ENCODE results near the gene FRAT2.

Gene FRAT2

GRCh38 chr10:97341416-97341815 lies 6.9 kb upstream of the FRAT2 start:
- Histone ChIP-seq H3K79me2 (ENCODE audit: control insufficient read depth, low read length) (no peaks in the 10 kb centered on the region), H3K36me3 (ENCODE audit: control insufficient read depth, low read length) (no peaks in the 10 kb centered on the region), H3K4me1 (ENCODE audit: control insufficient read depth, low read length) (peaks cover 8% of the 10 kb centered on the region), H3K9me2 (replicated peaks; ENCODE audit: control insufficient read depth, low read length) (no peaks in the 10 kb centered on the region), H4K20me1 (ENCODE audit: control insufficient read depth, insufficient read depth, low read depth, low read length) (no peaks in the 10 kb centered on the region), H3K4me2 (ENCODE audit: low read length) (no peak overlapping the region), H3K27me3 (ENCODE audit: control insufficient read depth, low read length) (peaks cover 28% of the 10 kb centered on the region), H3K27ac (ENCODE audit: low read depth, low read length) (no peak overlapping the region), H3K9me3 (ENCODE audit: control insufficient read depth, insufficient read depth, low read length) (no peaks in the 10 kb centered on the region), H3K4me3 (ENCODE audit: low read length) (no peak overlapping the region), H3F3A (ENCODE audit: control insufficient read depth, insufficient read depth) (no peaks in the 10 kb centered on the region; the same call in 1 of the 2 replicates)
- no peak for TF ChIP-seq EZH2phosphoT487 (IDR thresholded peaks at IDR 0.05; ENCODE audit: borderline replicate concordance, low read length)
- TF ChIP-seq CTCF (IDR thresholded peaks at IDR 0.05; ENCODE audit: low read depth, low read length, poor library complexity, severe bottlenecking): no peak

GRCh38 chr10:97338041-97338440 lies 3.5 kb upstream of the FRAT2 start:
- Histone ChIP-seq H3K27ac (ENCODE audit: low read depth, low read length) (no peak overlapping the region), H3K4me1 (ENCODE audit: control insufficient read depth, low read length) (peaks cover 26% of the 10 kb centered on the region), H3K4me2 (ENCODE audit: low read length) (no peak overlapping the region), H3F3A (ENCODE audit: control insufficient read depth, insufficient read depth) (peaks cover 4% of the 10 kb centered on the region; the same call in 1 of the 2 replicates), H3K36me3 (ENCODE audit: control insufficient read depth, low read length) (peaks cover 2% of the 10 kb centered on the region; the same call in 1 of the 2 replicates), H3K9me3 (ENCODE audit: control insufficient read depth, insufficient read depth, low read length) (no peaks in the 10 kb centered on the region), H3K79me2 (ENCODE audit: control insufficient read depth, low read length) (peaks cover 10% of the 10 kb centered on the region), H3K4me3 (ENCODE audit: low read length) (no peak overlapping the region), H3K9me2 (replicated peaks; ENCODE audit: control insufficient read depth, low read length) (no peaks in the 10 kb centered on the region), H3K27me3 (ENCODE audit: control insufficient read depth, low read length) (peaks cover 33% of the 10 kb centered on the region), H4K20me1 (ENCODE audit: control insufficient read depth, insufficient read depth, low read depth, low read length) (no peaks in the 10 kb centered on the region)
- TF ChIP-seq CTCF (IDR thresholded peaks at IDR 0.05; ENCODE audit: low read depth, low read length, poor library complexity, severe bottlenecking): no peak
- TF ChIP-seq EZH2phosphoT487 (IDR thresholded peaks at IDR 0.05; ENCODE audit: borderline replicate concordance, low read length): no peak

- Histone ChIP-seq H3K79me2 (ENCODE audit: control insufficient read depth, low read length) (peaks cover 18% of the 10 kb centered on the region), H3K27ac (ENCODE audit: low read depth, low read length) (no peak overlapping the region), H3K9me2 (replicated peaks; ENCODE audit: control insufficient read depth, low read length) (no peaks in the 10 kb centered on the region), H3K36me3 (ENCODE audit: control insufficient read depth, low read length) (peaks cover 3% of the 10 kb centered on the region; the same call in 1 of the 2 replicates), H3K4me3 (ENCODE audit: low read length) (no peak overlapping the region), H3K4me1 (ENCODE audit: control insufficient read depth, low read length) (peaks cover 35% of the 10 kb centered on the region), H3F3A (ENCODE audit: control insufficient read depth, insufficient read depth) (peaks cover 4% of the 10 kb centered on the region; the same call in 1 of the 2 replicates), H4K20me1 (ENCODE audit: control insufficient read depth, insufficient read depth, low read depth, low read length) (no peaks in the 10 kb centered on the region), H3K4me2 (ENCODE audit: low read length) (peak overlapping the region; percentile 40; the same call in 1 of the 2 replicates), H3K9me3 (ENCODE audit: control insufficient read depth, insufficient read depth, low read length) (no peaks in the 10 kb centered on the region), H3K27me3 (ENCODE audit: control insufficient read depth, low read length) (peaks cover 28% of the 10 kb centered on the region)
- TF ChIP-seq CTCF (IDR thresholded peaks at IDR 0.05; ENCODE audit: low read depth, low read length, poor library complexity, severe bottlenecking): no peak
- TF ChIP-seq EZH2phosphoT487 (IDR thresholded peaks at IDR 0.05; ENCODE audit: borderline replicate concordance, low read length): no peak
Observed at GRCh38 chr10:97336942-97337831, 2.7 kb upstream of the FRAT2 start.
